Measurements from ENCODE around the gene ZNF772. TPM values are rescaled to one million over a fixed set of nuclear protein-coding genes. Genes with fewer than 3 reads are reported as not detected.

The ZNF772 gene
- total and polyA plus RNA-seq, 2 donors (not counting 1 experiment from before 2014, with no cell fraction given): 7.5 to 29.7 TPM

DNA sequence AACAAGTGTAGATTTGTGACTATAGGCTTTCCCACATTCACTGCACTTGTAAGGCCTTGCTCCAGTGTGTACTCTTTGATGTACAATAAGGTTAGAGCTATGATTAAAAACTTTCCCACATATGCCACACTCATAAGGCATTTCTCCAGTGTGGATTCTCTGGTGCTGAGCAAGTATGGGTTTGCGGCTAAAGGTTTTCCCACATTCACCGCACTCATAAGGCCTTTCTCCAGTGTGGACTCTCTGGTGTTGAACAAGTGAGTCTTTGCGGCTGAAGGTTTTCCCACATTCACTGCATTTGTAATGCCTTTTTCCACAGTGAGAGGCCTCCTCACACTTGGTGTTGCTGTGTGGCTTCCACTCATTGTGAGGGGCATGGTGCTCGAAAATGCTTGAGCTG lies 3.7 kb downstream of the ZNF772 start:
- Histone ChIP-seq H4K20me1 (ENCODE audit: control insufficient read depth, extremely low read depth, insufficient read depth, low read length) (no peaks in the 10 kb centered on the region), H3K36me3 (ENCODE audit: control insufficient read depth, insufficient read depth, low read length) (peaks cover 18% of the 10 kb centered on the region), H3K79me2 (ENCODE audit: control insufficient read depth, insufficient read depth, low read length) (peaks cover 8% of the 10 kb centered on the region), H3K27ac (ENCODE audit: insufficient read depth, low read length) (no peak overlapping the region), H3K4me2 (ENCODE audit: extremely low read depth, insufficient read depth, low read length) (no peak overlapping the region), H3K9me3 (ENCODE audit: control insufficient read depth, insufficient read depth, low read depth, low read length) (peaks cover 23% of the 10 kb centered on the region), H3K9ac (ENCODE audit: insufficient read depth, low read length) (no peak overlapping the region), H3K4me3 (replicated peaks in 1 of 4; ENCODE audit: control extremely low read depth in 1 of 4, insufficient read depth in 1 of 4, low read depth in 3 of 4, low read length in 4 of 4) (no peak overlapping the region), H3K4me1 (ENCODE audit: control insufficient read depth, extremely low read depth, insufficient read depth, low read length) (no peaks in the 10 kb centered on the region), H3K27me3 (ENCODE audit: control insufficient read depth, insufficient read depth, low read length) (no peaks in the 10 kb centered on the region), H2AFZ (ENCODE audit: low read length) (no peak overlapping the region)
- DNase-seq (ENCODE audit: low read depth in 2 of 2): peak; percentile 19 to 34
- no peak for TF ChIP-seq EZH2 (IDR thresholded peaks at IDR 0.05; ENCODE audit: low read length, missing control alignments)
- TF ChIP-seq, protein P1, sequence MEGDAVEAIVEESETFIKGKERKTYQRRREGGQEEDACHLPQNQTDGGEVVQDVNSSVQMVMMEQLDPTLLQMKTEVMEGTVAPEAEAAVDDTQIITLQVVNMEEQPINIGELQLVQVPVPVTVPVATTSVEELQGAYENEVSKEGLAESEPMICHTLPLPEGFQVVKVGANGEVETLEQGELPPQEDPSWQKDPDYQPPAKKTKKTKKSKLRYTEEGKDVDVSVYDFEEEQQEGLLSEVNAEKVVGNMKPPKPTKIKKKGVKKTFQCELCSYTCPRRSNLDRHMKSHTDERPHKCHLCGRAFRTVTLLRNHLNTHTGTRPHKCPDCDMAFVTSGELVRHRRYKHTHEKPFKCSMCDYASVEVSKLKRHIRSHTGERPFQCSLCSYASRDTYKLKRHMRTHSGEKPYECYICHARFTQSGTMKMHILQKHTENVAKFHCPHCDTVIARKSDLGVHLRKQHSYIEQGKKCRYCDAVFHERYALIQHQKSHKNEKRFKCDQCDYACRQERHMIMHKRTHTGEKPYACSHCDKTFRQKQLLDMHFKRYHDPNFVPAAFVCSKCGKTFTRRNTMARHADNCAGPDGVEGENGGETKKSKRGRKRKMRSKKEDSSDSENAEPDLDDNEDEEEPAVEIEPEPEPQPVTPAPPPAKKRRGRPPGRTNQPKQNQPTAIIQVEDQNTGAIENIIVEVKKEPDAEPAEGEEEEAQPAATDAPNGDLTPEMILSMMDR (conservative IDR thresholded peaks at IDR 0.05 in 1 of 2, IDR thresholded peaks at IDR 0.05 in 1 of 2; ENCODE audit: low read depth in 1 of 2, low read length in 2 of 2): no peak

DNA sequence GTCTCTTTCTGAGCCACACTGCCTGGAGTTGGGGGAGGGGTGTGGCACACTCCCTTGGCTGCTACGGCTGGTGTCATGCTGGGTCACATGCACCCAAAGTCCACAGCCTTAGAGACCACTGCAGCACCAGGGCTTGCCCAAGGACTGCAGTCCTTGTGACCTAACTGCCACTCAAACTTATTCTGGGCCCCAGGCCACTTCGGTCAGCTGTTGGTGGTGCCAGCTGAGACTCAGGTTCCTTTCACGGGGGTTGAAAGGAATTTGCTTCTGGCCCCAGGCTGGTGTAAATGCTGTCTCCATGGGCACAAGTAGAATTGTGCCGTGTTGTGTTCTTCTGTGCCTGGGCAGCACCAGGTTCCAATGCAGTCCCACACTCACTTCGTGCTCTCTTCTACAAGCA lies 10.9 kb downstream of the ZNF772 start:
- H3K36me3 ChIP-seq (ENCODE audit: control insufficient read depth, insufficient read depth, low read length): no peaks in the 10 kb centered on the region
- H3K9me3 ChIP-seq (ENCODE audit: control insufficient read depth, insufficient read depth, low read depth, low read length): no peaks in the 10 kb centered on the region
- DNase-seq (ENCODE audit: low read depth in 2 of 2): no peak
- H3K27me3 ChIP-seq (ENCODE audit: control insufficient read depth, insufficient read depth, low read length): no peaks in the 10 kb centered on the region
- no peak overlapping the region for H3K4me3 ChIP-seq (replicated peaks in 1 of 4; ENCODE audit: control extremely low read depth in 1 of 4, insufficient read depth in 1 of 4, low read depth in 3 of 4, low read length in 4 of 4)
- H2AFZ ChIP-seq (ENCODE audit: low read length): no peak overlapping the region
- no peaks in the 10 kb centered on the region for H3K79me2 ChIP-seq (ENCODE audit: control insufficient read depth, insufficient read depth, low read length)
- TF ChIP-seq, protein P1 (conservative IDR thresholded peaks at IDR 0.05 in 1 of 2, IDR thresholded peaks at IDR 0.05 in 1 of 2; ENCODE audit: low read depth in 1 of 2, low read length in 2 of 2): no peak
- TF ChIP-seq EZH2 (IDR thresholded peaks at IDR 0.05; ENCODE audit: low read length, missing control alignments): no peak
- no peaks in the 10 kb centered on the region for H3K4me1 ChIP-seq (ENCODE audit: control insufficient read depth, extremely low read depth, insufficient read depth, low read length)
- no peaks in the 10 kb centered on the region for H4K20me1 ChIP-seq (ENCODE audit: control insufficient read depth, extremely low read depth, insufficient read depth, low read length)
- no peak overlapping the region for H3K4me2 ChIP-seq (ENCODE audit: extremely low read depth, insufficient read depth, low read length)
- no peak overlapping the region for H3K27ac ChIP-seq (ENCODE audit: insufficient read depth, low read length)
- H3K9ac ChIP-seq (ENCODE audit: insufficient read depth, low read length): no peak overlapping the region

DNA sequence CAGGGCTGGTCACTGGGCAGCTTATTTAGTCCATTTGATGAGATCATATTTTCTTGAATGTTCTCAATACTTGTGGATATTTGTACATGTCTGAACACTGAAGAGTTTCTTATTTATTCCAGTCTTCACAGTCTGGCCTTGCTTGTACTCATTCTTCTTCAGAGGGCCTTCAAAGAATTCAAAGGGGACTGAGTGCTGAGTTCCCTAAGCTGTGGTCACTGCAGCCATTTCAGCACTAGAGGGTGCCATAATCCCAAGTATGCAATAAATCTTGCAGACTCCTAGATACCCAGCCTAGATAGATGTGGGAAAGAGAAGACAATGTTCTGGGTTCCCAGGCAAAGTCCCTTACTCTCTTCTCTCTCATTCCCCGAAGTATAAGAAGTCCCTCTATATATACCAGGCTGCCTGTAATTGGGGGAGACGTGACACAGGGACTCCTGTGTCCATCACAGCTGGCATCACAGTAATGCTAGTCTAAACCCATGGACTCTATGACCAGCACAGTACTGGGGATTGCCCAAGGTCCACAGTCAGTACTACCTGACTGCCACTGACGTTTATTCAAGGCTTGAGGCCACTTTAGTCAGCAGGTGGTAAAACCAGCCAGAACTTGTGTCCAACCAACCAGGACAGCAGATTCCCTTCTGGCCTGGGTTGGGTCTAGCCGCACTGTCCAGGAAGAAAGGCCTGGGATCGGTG lies 11.5 kb downstream of the ZNF772 start:
- no peak overlapping the region for H3K4me2 ChIP-seq (ENCODE audit: extremely low read depth, insufficient read depth, low read length)
- H3K79me2 ChIP-seq (ENCODE audit: control insufficient read depth, insufficient read depth, low read length): no peaks in the 10 kb centered on the region
- DNase-seq (ENCODE audit: low read depth in 2 of 2): peak in 1 of 2 donors; percentile 33
- H3K36me3 ChIP-seq (ENCODE audit: control insufficient read depth, insufficient read depth, low read length): no peaks in the 10 kb centered on the region
- H2AFZ ChIP-seq (ENCODE audit: low read length): no peak overlapping the region
- no peak overlapping the region for H3K9ac ChIP-seq (ENCODE audit: insufficient read depth, low read length)
- H3K4me1 ChIP-seq (ENCODE audit: control insufficient read depth, extremely low read depth, insufficient read depth, low read length): no peaks in the 10 kb centered on the region
- H3K27ac ChIP-seq (ENCODE audit: insufficient read depth, low read length): no peak overlapping the region
- H3K27me3 ChIP-seq (ENCODE audit: control insufficient read depth, insufficient read depth, low read length): no peaks in the 10 kb centered on the region
- no peak for TF ChIP-seq EZH2 (IDR thresholded peaks at IDR 0.05; ENCODE audit: low read length, missing control alignments)
- TF ChIP-seq, protein P1 (conservative IDR thresholded peaks at IDR 0.05 in 1 of 2, IDR thresholded peaks at IDR 0.05 in 1 of 2; ENCODE audit: low read depth in 1 of 2, low read length in 2 of 2): peak in 1 of 2 donors; percentile 39
- H3K4me3 ChIP-seq (replicated peaks in 1 of 4; ENCODE audit: control extremely low read depth in 1 of 4, insufficient read depth in 1 of 4, low read depth in 3 of 4, low read length in 4 of 4): no peak overlapping the region
- H3K9me3 ChIP-seq (ENCODE audit: control insufficient read depth, insufficient read depth, low read depth, low read length): no peaks in the 10 kb centered on the region
- no peaks in the 10 kb centered on the region for H4K20me1 ChIP-seq (ENCODE audit: control insufficient read depth, extremely low read depth, insufficient read depth, low read length)

All from fibroblast of lung (primary cell).